Kidney (tissue), 14 donors: ENCODE results near the gene SNTG2. TPM values are rescaled to one million over a fixed set of nuclear protein-coding genes. Genes with fewer than 3 reads are reported as not detected.
A peak's percentile ranks its signal among the peaks of the same experiment; 100 is the strongest.

Experiments
- DNase-seq, 5 donors: peaks; one replicate each; pipeline ENCODE4 v3.0.0-alpha.2; 2013 to 2020
- FAIRE-seq: peaks from 2 replicates; lab custom pipeline; 2012; peaks lifted over from hg19 to GRCh38; lab: Jason Lieb, UNC
- H3K27ac ChIP-seq, 2 donors: one replicate each; pipeline ENCODE4 v1.7.0; 2013; ENCODE audit warnings: low read depth in 2 of 2, low read length in 2 of 2, inconsistent platforms in 1 of 2
- H3K27me3 ChIP-seq: one replicate; pipeline ENCODE4 v1.7.1; 2013; ENCODE audit warnings: low read length, inconsistent platforms; ENCODE audit not compliant: control insufficient read depth, insufficient read depth
- H3K36me3 ChIP-seq, 3 donors: one replicate each; pipeline versions ENCODE4 v1.7.0 to v1.7.1; 2013; ENCODE audit warnings: low read length in 3 of 3, control low read depth in 1 of 3, inconsistent platforms in 1 of 3; ENCODE audit not compliant: insufficient read depth in 3 of 3, control insufficient read depth in 2 of 3
- H3K4me1 ChIP-seq, 3 donors: one replicate each; pipeline versions ENCODE4 v1.7.0 to v1.7.1; 2013; ENCODE audit warnings: low read length in 3 of 3, inconsistent platforms in 1 of 3, low read depth in 1 of 3; ENCODE audit not compliant: control insufficient read depth in 2 of 3, insufficient read depth in 2 of 3
- H3K4me3 ChIP-seq, 3 donors: one replicate each; pipeline versions ENCODE4 v1.7.0 to v1.8.1; 2013; ENCODE audit warnings: low read length in 3 of 3, control low read depth in 1 of 3, inconsistent platforms in 1 of 3
- H3K9ac ChIP-seq, 3 donors: one replicate each; pipeline versions ENCODE4 v1.7.0 to v1.7.1; 2013; ENCODE audit warnings: low read length in 3 of 3, control low read depth in 1 of 3, inconsistent platforms in 1 of 3
- H3K9me3 ChIP-seq, 3 donors: one replicate each; pipeline versions ENCODE4 v1.7.0 to v1.7.1; 2013; ENCODE audit warnings: low read length in 3 of 3, control low read depth in 1 of 3, inconsistent platforms in 1 of 3; ENCODE audit not compliant: control insufficient read depth in 2 of 3, insufficient read depth in 1 of 3
- CTCF ChIP-seq: IDR thresholded peaks from 3 replicates; pipeline ENCODE4 v1.5.1; 2012; ENCODE audit warnings: mild to moderate bottlenecking, moderate library complexity, borderline replicate concordance; ENCODE audit not compliant: insufficient read depth; ENCODE audit errors: extremely low read depth
- intact Hi-C: fragments of 100-400 bp; cut with DNase I; formaldehyde crosslinking; loops from one replicate; pipeline ENCODE4 v1.11.1; 2022
- polyA plus RNA-seq: library from polyadenylated mRNA; stranded (reverse); fragments of 350-450 nt; fragmentation: Illumina TruSeq; extraction: RNeasy Lipid Tissue Mini Kit (QIAGEN cat#74804); gene quantifications from one replicate; pipeline ENCODE4 v1.2.3, GENCODE V29; 2014; ENCODE audit warnings: low read depth, low replicate concordance; ENCODE audit not compliant: insufficient read depth
- total RNA-seq: library from RNA; stranded (reverse); fragmentation: NEBNext Ultra II Directional; extraction: Animal tissue kit (Norgen Biotek cat#: 25700); gene quantifications from one replicate; pipeline ENCODE4 v1.2.1, GENCODE V29; 2021
- donor health status: control.
- donor health status: control.
- donor health status: control.
- donor health status: control.
- donor health status: control.
- donor health status: DM: yes; HTN: yes; CAD: no.
- donor health status: Normal renal cell carcinoma (clear cell type).

The SNTG2 gene
- total and polyA plus RNA-seq, 2 donors from 2014 or later: 2.2 TPM; not detected in 1

DNA sequence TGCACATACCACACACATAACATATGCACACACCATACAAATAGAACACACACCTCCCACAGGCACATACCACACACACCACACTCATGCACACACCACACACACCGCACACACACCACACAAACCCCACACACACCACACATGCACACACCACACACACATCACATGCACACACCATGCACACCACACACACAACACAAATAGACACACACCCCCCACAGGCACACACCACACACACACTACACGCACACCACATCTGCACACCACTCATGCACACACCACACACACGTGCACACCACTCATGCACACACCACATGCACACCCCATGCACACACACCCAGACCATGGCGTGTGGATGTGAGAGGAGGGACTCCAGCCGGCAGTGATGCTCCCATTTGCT lies 300.9 kb downstream of the SNTG2 start:
- Histone ChIP-seq H3K27me3 (no peaks in the 10 kb centered on the region), H3K4me3 (peak overlapping the region in 1 of 3 donors; percentile 16), H3K4me1 (no peaks in the 10 kb centered on the region), H3K36me3 (peaks cover 0 to 2% (median 0%) of the 10 kb centered on the region in 3 donors), H3K27ac (no peak overlapping the region), H3K9me3 (peaks cover 0 to 2% (median 0%) of the 10 kb centered on the region in 3 donors), H3K9ac (no peak overlapping the region)
- no peak for DNase-seq
- no peak for TF ChIP-seq CTCF
- intact Hi-C loops: no loop called here
- FAIRE-seq: no peak

DNA sequence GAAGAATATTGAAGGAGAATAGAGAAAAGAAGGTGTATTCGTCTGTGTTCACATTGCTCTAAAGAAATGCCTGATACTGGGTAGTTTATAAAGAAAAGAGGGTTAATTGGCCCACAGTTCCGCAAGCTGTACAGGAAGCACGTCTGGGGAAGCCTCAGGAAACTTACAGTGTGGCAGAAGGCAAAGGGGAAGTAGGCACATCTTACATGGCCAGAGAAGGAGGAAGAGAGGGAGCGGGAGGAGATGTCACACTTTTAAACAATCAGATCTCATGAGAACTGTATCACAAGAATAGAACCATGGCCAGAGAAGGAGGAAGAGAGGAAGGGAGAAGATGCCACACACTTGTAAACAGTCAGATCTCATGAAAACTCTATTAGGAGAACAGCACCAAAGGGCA lies 303.0 kb downstream of the SNTG2 start:
- Histone ChIP-seq H3K9ac (no peak overlapping the region), H3K4me1 (no peaks in the 10 kb centered on the region), H3K9me3 (peaks cover 0 to 2% (median 0%) of the 10 kb centered on the region in 3 donors), H3K4me3 (no peak overlapping the region), H3K27me3 (no peaks in the 10 kb centered on the region), H3K36me3 (peaks cover 0 to 2% (median 0%) of the 10 kb centered on the region in 3 donors), H3K27ac (no peak overlapping the region)
- intact Hi-C loops: no loop called here
- FAIRE-seq (no peak), DNase-seq (no peak)
- no peak for TF ChIP-seq CTCF

DNA sequence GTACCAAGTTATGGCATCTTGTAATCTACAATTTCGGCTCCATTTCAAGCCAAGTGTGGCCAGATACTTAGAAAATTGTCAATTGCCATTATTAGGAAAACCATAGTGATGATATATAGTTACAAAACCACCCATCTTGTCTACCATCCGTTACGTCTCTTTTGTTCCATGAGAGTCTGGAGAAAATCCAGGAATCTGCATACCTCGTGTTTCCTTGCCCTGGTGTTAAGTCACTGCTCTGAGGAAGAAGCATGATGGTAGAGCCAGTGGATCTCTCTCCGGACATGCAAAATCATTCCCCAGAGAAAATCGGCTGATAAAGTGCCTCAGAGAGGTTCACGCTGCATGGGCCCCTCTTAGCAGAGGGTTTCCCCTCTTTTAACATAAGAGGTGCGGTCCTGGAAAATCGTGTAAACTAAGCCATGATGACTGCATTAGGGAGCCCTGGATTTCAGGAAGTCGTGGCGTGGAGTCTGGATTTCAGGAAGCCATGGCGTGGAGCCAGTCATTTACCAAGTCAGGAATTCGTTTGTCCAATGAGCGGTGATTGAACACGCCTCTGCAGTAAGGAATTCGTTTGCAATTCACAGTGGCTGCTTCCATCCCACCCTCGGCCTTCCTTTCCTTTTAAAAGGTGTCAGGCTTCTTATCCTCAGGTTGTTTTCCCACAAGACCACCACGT lies 304.2 kb downstream of the SNTG2 start:
- no peak for TF ChIP-seq CTCF
- DNase-seq (no peak), FAIRE-seq (no peak)
- no peaks in the 10 kb centered on the region for H3K27me3 ChIP-seq
- no peak overlapping the region for H3K4me3 ChIP-seq
- no peaks in the 10 kb centered on the region for H3K4me1 ChIP-seq
- H3K36me3 ChIP-seq: peaks cover 0 to 2% (median 0%) of the 10 kb centered on the region in 3 donors
- peaks cover 0 to 2% (median 0%) of the 10 kb centered on the region in 3 donors for H3K9me3 ChIP-seq
- no peak overlapping the region for H3K27ac ChIP-seq
- intact Hi-C loops: no loop called here
- H3K9ac ChIP-seq: no peak overlapping the region
